Spleen (tissue), 11 donors: Measurements from ENCODE around the gene DNAH17. TPM values are rescaled to one million over a fixed set of nuclear protein-coding genes. Genes with fewer than 3 reads are reported as not detected.

ENCODE experiments used
- DNase-seq: peaks from one replicate; pipeline ENCODE4 v3.0.0-alpha.2; 2020
- H3K27ac ChIP-seq, 8 donors: fragments of 200-600 bp; sonication (generic) in 7 of 8; 1 replicate in 4 of 8; 2 replicates in 4 of 8; pipeline versions ENCODE4 v1.5.0 to v1.8.0; 2016 to 2021; ENCODE audit warnings: inconsistent platforms in 4 of 8, mild to moderate bottlenecking in 4 of 8, moderate library complexity in 1 of 8
- H3K27me3 ChIP-seq, 7 donors: fragments of 200-600 bp; sonication (generic) in 6 of 7; replicated peaks in 1 of 7; 1 replicate in 4 of 7; 2 replicates in 3 of 7; pipeline versions ENCODE4 v1.5.0 to v1.8.0; 2016 to 2021; ENCODE audit warnings: inconsistent platforms in 3 of 7, mild to moderate bottlenecking in 1 of 7
- H3K36me3 ChIP-seq, 6 donors: fragments of 200-600 bp; sonication (generic) in 5 of 6; 1 replicate in 4 of 6; 2 replicates in 2 of 6; pipeline versions ENCODE4 v1.5.0 to v1.8.0; 2016 to 2021; ENCODE audit warnings: inconsistent platforms in 2 of 6
- H3K4me1 ChIP-seq, 6 donors: fragments of 200-600 bp; sonication (generic) in 5 of 6; 1 replicate in 3 of 6; 2 replicates in 3 of 6; pipeline versions ENCODE4 v1.5.0 to v1.8.0; 2016 to 2021; ENCODE audit warnings: inconsistent platforms in 3 of 6
- H3K4me3 ChIP-seq, 8 donors: fragments of 200-600 bp; sonication (generic) in 7 of 8; 1 replicate in 4 of 8; 2 replicates in 4 of 8; pipeline versions ENCODE4 v1.5.0 to v1.8.0; 2016 to 2021; ENCODE audit warnings: inconsistent platforms in 4 of 8, mild to moderate bottlenecking in 4 of 8, moderate library complexity in 2 of 8
- H3K9me3 ChIP-seq, 8 donors: fragments of 200-600 bp; sonication (generic) in 7 of 8; 1 replicate in 4 of 8; 2 replicates in 4 of 8; pipeline versions ENCODE4 v1.5.0 to v1.8.0; 2016 to 2021; ENCODE audit warnings: inconsistent platforms in 4 of 8
- POLR2A ChIP-seq, 3 donors: fragments of 450-650 bp; IDR thresholded peaks; one replicate each; pipeline ENCODE4 v1.5.1; 2017; ENCODE audit warnings: antibody characterized with exemption in 3 of 3, mild to moderate bottlenecking in 1 of 3
- POLR2AphosphoS5 ChIP-seq, 3 donors: sonication (generic); formaldehyde crosslinking; IDR thresholded peaks; one replicate each; pipeline ENCODE4 v1.5.1; 2017; ENCODE audit warnings: antibody characterized with exemption in 3 of 3
- WGBS, 5 donors: extraction: QIAGEN DNeasy Blood & Tissue Kit in 3 of 5; methylation state at CpG; one replicate each; pipeline versions ENCODE4 v1.1.5 to v1.1.7; 2013 to 2018; 5-methylcytosine and 5-hydroxymethylcytosine counted together
- intact Hi-C: fragments of 100-400 bp; cut with DNase I; formaldehyde crosslinking; loops from one replicate; pipeline ENCODE4 v1.15.0; 2023; ENCODE audit warnings: low total_unique reads
- polyA plus RNA-seq, 3 donors: library from polyadenylated mRNA; stranded (reverse); fragments of 200-250 nt; gene quantifications; one replicate each; pipeline ENCODE4 v1.2.1, GENCODE V29; 2013
- total RNA-seq, 7 donors: library from RNA; depleted of rRNA in 3 of 7; stranded (reverse); fragments of >200 nt in 3 of 7; fragmentation: NEBNext Ultra II Directional in 4 of 7; extraction: Animal tissue kit (Norgen Biotek cat#: 25700) in 4 of 7; gene quantifications; one replicate each; pipeline versions ENCODE4 v1.1.0 to v1.2.1, GENCODE V29; 2016 to 2021
- TF ChIP-seq, protein P1 (sequence below), 11 experiments: fragments of 200-600 bp in 7 of 11; fragments of 450-650 bp in 4 of 11; sonication (generic) in 4 of 11; IDR thresholded peaks in 8 of 11; conservative IDR thresholded peaks in 3 of 11; 1 replicate in 7 of 11; 2 replicates in 4 of 11; pipeline versions ENCODE4 v1.4.0 to v1.8.0; 2016 to 2021; ENCODE audit warnings: antibody characterized with exemption in 11 of 11, inconsistent platforms in 4 of 11, mild to moderate bottlenecking in 1 of 11
- donor health status: healthy with polysubstance abuse.
- donor health status: DM: no; HTN: no; CAD: no; lungs with moderate emphysema.
- donor health status: DM: no; HTN: no; CAD: no.
- donor health status: Bipolar disorder and iron deficiency.
- donor health status: healthy.
- donor health status: DM: no; HTN: no; CAD: no.
- donor health status: DM: yes; HTN: yes; CAD: no.

Gene DNAH17
- total and polyA plus RNA-seq, 10 donors, result 0.06 to 1.0 (median 0.72) TPM; not detected in 1

DNA sequence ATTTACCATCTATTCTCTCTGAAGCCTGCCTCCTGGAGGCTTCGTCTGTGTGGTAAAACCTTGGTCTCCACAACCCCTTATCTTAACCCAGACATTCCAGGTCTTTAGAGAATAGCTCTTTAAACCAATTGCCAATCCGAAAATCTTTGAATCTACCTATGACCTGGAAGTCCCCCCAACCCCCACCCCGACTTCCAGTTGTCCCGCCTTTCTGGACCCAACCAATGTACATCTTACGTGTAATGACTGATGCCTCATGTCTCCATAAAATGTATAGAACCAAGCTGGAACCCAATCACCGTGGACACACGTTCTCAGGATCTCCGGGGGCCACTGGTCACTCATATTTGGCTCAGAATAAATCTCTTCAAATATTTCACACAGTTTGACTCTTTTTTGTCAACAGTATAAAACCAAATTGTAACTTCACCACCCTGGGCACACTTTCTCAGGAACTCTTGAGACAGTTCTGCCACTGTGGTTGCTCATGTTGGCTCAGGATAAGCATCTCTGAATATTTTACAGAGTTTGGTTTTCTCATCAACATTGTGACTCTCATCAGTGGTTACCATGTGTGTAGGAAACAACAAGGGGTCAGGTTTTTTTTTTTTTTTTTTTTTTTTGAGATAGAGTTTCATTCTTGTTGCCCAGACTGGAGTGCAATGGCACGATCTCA, 18.1 kb upstream of the DNAH17 start:
- 88 to 96% (median 91%) methylated on average over 9 of the region's 9 CpGs for WGBS, 5 donors
- DNase-seq, result peak; percentile 51
- intact Hi-C loops, result no loop called here
- TF ChIP-seq POLR2AphosphoS5 (IDR thresholded peaks at IDR 0.05) (no peak), POLR2A (IDR thresholded peaks at IDR 0.05) (no peak)
- TF ChIP-seq, protein P1, sequence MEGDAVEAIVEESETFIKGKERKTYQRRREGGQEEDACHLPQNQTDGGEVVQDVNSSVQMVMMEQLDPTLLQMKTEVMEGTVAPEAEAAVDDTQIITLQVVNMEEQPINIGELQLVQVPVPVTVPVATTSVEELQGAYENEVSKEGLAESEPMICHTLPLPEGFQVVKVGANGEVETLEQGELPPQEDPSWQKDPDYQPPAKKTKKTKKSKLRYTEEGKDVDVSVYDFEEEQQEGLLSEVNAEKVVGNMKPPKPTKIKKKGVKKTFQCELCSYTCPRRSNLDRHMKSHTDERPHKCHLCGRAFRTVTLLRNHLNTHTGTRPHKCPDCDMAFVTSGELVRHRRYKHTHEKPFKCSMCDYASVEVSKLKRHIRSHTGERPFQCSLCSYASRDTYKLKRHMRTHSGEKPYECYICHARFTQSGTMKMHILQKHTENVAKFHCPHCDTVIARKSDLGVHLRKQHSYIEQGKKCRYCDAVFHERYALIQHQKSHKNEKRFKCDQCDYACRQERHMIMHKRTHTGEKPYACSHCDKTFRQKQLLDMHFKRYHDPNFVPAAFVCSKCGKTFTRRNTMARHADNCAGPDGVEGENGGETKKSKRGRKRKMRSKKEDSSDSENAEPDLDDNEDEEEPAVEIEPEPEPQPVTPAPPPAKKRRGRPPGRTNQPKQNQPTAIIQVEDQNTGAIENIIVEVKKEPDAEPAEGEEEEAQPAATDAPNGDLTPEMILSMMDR (IDR thresholded peaks at IDR 0.05 in 8 of 11, conservative IDR thresholded peaks at IDR 0.05 in 3 of 11), result no peak
- no peaks in the 10 kb centered on the region for H3K36me3 ChIP-seq
- no peak overlapping the region for H3K27ac ChIP-seq
- no peaks in the 10 kb centered on the region for H3K9me3 ChIP-seq
- peaks cover 0 to 41% (median 0%) of the 10 kb centered on the region in 7 donors for H3K27me3 ChIP-seq
- no peak overlapping the region for H3K4me3 ChIP-seq
- peaks cover 16 to 62% (median 32%) of the 10 kb centered on the region in 6 donors for H3K4me1 ChIP-seq

DNA sequence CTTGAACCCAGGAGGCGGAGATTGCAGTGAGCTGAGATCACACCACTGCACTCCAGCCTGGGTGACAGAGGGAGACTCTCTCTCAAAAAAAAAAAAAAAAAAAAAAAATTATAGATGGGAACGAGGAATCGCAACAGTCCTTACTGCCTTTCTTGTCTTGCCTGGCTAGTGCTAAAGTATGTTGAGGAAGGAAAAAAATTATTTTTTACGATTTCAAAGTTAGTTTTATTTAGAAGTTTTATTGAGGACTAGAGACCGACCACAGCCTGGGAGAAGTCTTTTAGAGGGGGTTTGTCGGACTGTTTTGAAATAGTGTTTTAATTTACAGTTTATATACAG, 15.8 kb upstream of the DNAH17 start:
- peaks cover 15 to 59% (median 31%) of the 10 kb centered on the region in 6 donors for H3K4me1 ChIP-seq
- H3K27me3 ChIP-seq, result peaks cover 0 to 45% (median 0%) of the 10 kb centered on the region in 7 donors
- no peak for DNase-seq
- TF ChIP-seq, protein P1 (IDR thresholded peaks at IDR 0.05 in 8 of 11, conservative IDR thresholded peaks at IDR 0.05 in 3 of 11), result no peak
- TF ChIP-seq POLR2AphosphoS5 (IDR thresholded peaks at IDR 0.05), result no peak
- no peak for TF ChIP-seq POLR2A (IDR thresholded peaks at IDR 0.05)
- intact Hi-C loops, result no loop called here
- WGBS, 5 donors, result 58 to 82% (median 74%) methylated on average over 6 of the region's 6 CpGs
- no peak overlapping the region for H3K4me3 ChIP-seq
- no peaks in the 10 kb centered on the region for H3K36me3 ChIP-seq
- peak overlapping the region in 7 of 8 donors; percentile 74 to 94 (median 88) for H3K27ac ChIP-seq
- no peaks in the 10 kb centered on the region for H3K9me3 ChIP-seq

DNA sequence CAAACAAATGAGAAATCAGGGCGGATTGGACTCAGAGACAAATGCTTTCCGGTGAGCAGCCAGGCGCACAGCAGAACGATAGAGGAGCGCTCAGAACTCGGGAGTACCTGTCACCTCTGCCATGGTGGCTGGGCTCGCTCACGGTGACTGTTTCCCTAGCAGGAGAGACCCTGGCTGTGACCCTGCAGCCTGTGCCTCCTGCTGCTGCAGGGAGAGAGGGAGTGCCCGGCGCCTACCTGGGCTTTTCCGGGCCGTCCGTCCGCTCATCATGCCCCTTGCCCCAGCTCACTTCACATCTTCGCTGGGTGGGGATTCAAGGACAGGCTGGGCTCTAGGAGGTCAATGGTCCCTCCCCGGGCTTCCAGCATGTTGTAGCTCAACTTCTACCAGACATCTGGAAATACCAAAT, 14.1 kb upstream of the DNAH17 start:
- WGBS, 5 donors, result 76 to 94% (median 81%) methylated on average over 15 to 16 of the region's 16 CpGs
- DNase-seq, result peak; percentile 74
- peaks cover 0 to 40% (median 0%) of the 10 kb centered on the region in 7 donors for H3K27me3 ChIP-seq
- intact Hi-C loops, result no loop called here
- peaks cover 9 to 42% (median 21%) of the 10 kb centered on the region in 6 donors for H3K4me1 ChIP-seq
- no peak overlapping the region for H3K4me3 ChIP-seq
- no peaks in the 10 kb centered on the region for H3K36me3 ChIP-seq
- H3K27ac ChIP-seq, result peak overlapping the region in 6 of 8 donors; percentile 74 to 94 (median 89)
- no peak for TF ChIP-seq POLR2AphosphoS5 (IDR thresholded peaks at IDR 0.05)
- TF ChIP-seq, protein P1 (IDR thresholded peaks at IDR 0.05 in 8 of 11, conservative IDR thresholded peaks at IDR 0.05 in 3 of 11), result no peak
- TF ChIP-seq POLR2A (IDR thresholded peaks at IDR 0.05), result no peak
- H3K9me3 ChIP-seq, result no peaks in the 10 kb centered on the region

DNA sequence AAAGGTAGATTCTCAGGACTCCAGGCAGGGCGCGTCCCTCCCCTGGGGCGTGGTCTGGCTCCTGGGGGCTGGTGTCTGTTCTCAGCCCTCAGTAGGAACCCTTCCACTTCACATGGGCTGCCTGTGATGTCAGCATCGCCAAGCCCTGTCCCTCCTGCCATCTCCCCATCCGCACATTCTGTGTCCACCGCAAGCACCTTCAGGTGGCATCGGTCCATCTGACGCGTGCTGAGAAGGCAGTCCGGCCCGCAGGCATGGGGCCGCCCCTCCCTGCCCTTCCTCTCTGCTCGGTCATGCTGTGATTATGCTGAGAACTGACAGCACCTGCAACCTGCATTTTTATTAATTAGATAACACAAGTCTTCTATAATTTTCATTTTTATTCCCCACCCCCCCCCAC, 12.7 kb upstream of the DNAH17 start:
- intact Hi-C loops, result no loop called here
- Histone ChIP-seq H3K27ac (peak overlapping the region in 1 of 8 donors; percentile 94), H3K36me3 (no peaks in the 10 kb centered on the region), H3K9me3 (no peaks in the 10 kb centered on the region), H3K27me3 (peaks cover 0 to 26% (median 0%) of the 10 kb centered on the region in 7 donors), H3K4me1 (peaks cover 9 to 39% (median 21%) of the 10 kb centered on the region in 6 donors), H3K4me3 (no peak overlapping the region)
- peak; percentile 63 for DNase-seq
- 86 to 95% (median 89%) methylated on average over 12 to 13 of the region's 13 CpGs for WGBS, 5 donors
- TF ChIP-seq, protein P1 (IDR thresholded peaks at IDR 0.05 in 8 of 11, conservative IDR thresholded peaks at IDR 0.05 in 3 of 11), result no peak
- no peak for TF ChIP-seq POLR2AphosphoS5 (IDR thresholded peaks at IDR 0.05)
- no peak for TF ChIP-seq POLR2A (IDR thresholded peaks at IDR 0.05)
